NCI-H2107 treated with DMSO at 0.1 percent for 48 hours (cell line): ENCODE measurements around the gene NBPF1.
"Not testable (repeated sequence)": the region's sequence is repeated elsewhere in the genome, so short reads cannot be mapped to it uniquely, and the experiment has no call there.

Experiments
- DNase-seq: peaks from one replicate; lab custom pipeline; 2025; ENCODE audit not compliant: unreplicated experiment; lab: John Stamatoyannopoulos, UW

NBPF1 gene

GRCh38 chr1:16557034-16557433 lies 56.3 kb downstream of the NBPF1 start:
- not testable (repeated sequence) for DNase-seq

DNA sequence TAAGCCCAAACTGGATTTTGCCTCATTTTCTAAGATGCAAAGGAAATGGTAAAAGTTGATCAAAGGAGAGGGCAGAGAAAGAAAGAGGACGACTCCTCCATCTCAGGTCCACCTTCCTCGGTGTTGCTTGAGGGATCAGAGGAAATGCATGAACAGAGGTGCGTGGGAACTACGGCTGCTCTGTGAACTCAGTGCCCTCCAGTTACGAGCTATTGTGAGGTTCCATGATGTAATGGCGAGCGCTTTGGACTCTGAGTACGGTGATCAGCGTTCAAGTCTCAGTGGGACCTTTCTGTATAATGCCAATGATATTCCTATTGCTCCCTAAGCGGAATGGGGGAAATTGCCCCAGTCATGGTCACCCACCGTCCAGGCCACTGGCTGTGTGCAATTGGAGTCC lies 60.1 kb downstream of the NBPF1 start:
- DNase-seq, result not testable (repeated sequence)

- DNase-seq, result not testable (repeated sequence)
These were observed 63.0 kb downstream of the NBPF1 start for GRCh38 chr1:16550212-16550918.

- DNase-seq, result not testable (repeated sequence)
These were observed 63.8 kb downstream of the NBPF1 start for GRCh38 chr1:16549545-16549944.

- not testable (repeated sequence) for DNase-seq
These were observed 65.7 kb downstream of the NBPF1 start for GRCh38 chr1:16547502-16548241.

- not testable (repeated sequence) for DNase-seq
These were observed 67.7 kb downstream of the NBPF1 start for GRCh38 chr1:16545682-16546095.

- not testable (repeated sequence) for DNase-seq
These were observed 72.9 kb downstream of the NBPF1 start for GRCh38 chr1:16540421-16540893.

- DNase-seq, result not testable (repeated sequence)
These were observed 75.8 kb downstream of the NBPF1 start for GRCh38 chr1:16537528-16537927.

DNA sequence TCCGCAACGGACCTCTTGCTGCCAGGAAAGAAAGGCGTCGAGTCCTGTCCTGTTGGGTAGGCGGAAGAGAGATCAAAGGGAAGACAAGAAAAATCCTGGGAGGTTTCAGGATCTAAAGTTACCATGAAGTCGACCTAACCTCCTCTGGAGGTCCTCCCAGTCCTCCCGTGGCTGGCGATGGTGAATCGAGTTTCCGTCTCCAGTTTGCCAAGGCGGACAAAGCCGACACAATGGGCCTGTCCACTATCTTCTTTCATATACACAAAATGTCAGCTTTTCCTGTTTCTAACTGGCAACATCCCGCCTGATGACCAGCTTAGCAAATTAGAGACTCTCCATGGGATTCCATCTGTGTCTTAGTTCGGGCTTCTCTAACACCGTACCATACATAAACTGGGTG lies 76.6 kb downstream of the NBPF1 start:
- DNase-seq, result not testable (repeated sequence)

GRCh38 chr1:16535898-16536297 lies 77.5 kb downstream of the NBPF1 start:
- DNase-seq, result not testable (repeated sequence)

DNA sequence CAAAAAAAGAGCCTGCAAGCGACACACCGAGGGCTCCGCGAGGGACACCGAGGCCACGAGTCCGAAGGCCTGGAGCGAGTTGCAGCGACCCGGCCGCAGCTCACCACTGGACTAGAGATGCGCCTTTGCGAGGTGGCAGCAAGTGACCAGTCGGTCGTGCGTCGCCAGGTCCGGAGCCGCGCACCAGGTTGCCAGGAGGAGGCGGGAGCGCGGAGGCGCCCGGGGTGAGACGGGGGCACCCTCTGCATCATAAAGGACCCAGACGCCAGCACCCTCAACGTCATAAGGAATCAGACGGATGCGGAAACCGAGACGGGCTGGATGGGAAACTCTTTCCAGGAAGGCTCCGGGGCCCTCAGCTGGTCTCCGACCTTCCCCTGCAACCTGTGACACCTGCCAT lies 77.9 kb downstream of the NBPF1 start:
- DNase-seq, result not testable (repeated sequence)

DNA sequence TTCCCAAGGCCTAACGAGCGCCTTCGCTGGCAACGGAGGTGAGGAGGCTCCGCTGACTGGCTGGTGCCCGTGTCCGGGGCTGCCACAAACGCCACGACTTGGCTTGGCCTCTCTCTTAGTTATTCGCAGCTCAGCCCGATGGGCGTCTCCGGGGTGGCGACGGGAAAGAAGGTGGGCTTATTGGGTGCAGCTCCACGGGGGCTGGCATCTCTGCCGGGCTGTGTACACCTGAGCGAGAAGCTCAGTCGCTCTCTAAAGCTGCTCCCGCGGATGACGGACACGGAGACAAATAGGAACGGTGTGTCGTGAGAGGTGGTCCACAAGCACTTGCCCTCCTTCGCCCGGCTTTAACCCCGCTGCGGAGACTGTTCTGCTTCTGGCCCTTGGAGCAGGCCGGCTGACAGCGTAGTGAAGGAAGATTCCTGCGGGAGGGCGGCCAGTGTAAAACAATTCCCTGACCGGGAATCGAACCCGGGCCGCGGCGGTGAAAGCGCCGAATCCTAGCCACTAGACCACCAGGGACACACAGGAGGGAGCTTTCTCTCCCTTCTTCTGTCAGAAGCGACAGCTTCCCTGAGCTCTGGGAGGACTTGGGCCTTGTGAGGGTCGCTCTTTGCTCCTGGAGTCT lies 78.4 kb downstream of the NBPF1 start:
- not testable (repeated sequence) for DNase-seq

DNA sequence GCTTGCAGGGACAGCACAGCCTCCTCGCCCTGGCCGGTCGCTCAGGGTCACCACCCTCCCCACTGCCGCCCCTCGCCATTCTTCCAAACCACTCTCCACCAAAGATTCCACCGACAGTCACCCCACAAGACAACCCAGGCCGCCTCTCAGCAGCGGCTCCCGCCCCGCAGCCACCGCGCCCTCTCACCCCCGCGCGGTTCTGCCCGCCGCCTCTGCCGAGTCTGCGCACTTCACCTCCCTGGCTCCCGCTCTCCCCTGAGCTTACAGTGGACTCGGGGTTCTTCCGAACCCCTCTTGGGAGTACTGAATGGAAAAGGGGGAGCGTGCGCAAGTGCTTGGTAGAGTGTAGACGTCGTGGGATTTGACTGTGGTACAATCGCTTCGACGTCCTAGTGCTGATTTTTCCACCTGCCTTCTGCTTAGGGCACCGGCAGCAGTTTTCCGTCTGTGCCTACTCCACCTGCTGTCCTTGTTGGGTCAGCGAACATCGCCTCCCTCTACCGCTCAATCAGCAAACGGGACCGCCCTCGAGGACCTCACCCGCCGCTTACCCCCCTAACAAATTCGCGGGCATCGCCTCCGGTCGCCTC lies 79.0 kb downstream of the NBPF1 start:
- DNase-seq, result not testable (repeated sequence)

DNA sequence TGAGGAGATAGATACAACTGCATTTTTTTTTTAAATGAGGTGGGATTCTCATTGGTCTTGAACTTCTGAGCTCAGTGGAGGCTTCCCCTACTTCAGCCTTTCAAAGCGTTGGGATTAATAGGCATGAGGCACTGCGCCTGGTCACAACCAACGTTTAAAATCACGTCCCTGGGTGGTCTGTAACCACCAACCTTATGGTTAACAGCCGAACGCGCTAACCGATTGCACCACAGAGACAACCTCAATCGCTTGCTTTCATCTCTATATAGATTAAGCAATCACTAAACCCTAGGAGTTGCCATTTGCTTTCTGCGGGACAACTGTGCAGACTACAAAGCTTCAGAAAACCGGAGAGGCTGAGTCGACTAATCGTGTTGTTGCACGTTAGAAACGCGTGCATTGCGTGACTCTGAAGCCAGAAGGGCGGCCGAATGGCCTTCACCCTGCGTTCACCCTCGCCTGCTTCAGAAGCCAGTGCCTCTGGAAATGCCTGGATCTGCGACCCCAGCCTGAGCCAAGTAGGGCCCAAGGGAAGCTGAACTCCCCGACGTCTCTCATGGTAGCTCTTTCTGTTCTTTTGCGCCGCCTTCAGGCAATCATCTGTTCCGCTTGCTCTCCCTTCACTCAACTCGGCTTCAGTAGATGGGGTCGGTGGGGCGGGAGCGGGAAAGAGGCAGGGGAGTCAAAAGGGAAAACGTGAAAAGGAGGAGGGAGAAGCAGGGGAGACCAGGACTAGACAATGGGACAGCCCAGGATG lies 81.0 kb downstream of the NBPF1 start:
- DNase-seq, result not testable (repeated sequence)

DNA sequence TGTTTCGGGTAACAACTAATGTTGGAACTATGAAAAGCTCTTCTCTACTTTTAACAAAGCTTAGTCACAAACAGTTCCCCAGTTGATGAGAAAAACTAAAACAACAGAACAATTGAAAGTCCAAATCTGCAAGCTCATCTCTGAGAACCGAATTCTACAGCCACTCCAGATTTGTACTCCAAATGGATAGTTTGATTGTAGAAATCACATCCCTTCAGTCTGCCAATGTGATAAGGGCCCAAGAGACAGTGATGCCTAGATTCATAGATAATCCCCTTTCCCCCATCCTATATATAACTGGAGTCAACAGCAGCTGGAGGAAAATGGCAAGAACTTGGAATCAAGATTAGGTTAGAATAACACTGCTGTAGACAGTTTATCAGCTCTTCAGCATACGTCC lies 85.0 kb downstream of the NBPF1 start:
- DNase-seq, result not testable (repeated sequence)

DNA sequence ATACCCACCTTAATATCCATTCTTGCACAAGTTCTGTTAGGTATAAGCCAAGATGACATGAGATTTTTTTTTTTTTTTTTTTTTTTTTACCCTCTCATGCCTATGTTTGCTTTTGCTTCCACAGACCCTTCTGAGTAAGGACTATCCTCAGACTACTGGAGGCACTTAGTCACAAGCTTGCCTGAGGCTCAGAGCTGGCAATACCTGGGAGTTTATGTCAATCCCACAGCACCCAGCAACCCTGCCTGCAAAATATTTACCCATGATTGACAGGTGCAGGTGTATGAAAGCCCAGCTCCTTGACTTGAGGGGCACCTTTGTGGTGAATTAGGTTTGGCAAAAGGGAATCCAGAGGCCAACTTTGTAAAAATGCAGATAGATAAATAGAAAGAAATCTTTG lies 87.6 kb downstream of the NBPF1 start:
- DNase-seq, result not testable (repeated sequence)

GRCh38 chr1:16521679-16522078 lies 91.7 kb downstream of the NBPF1 start:
- DNase-seq, result not testable (repeated sequence)

DNA sequence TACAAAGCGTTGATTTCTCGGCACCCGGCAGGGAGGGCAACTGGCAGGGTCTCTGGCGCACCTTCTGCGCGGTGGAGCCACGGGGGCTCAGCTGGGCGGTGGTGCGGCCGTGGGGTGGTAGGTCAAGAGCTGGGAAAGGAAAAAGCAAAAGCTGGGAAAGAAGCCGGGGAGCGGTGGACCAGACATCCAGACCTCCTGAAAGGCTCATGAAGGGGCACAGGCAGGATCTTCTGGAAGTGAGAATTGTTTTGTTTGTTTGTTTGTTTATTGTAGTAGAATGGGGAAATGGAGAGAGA lies 92.1 kb downstream of the NBPF1 start:
- DNase-seq, result no peak

GRCh38 chr1:16520435-16521287 lies 92.7 kb downstream of the NBPF1 start:
- DNase-seq, result not testable (repeated sequence)
